HT-29 (cell line): Measurements from ENCODE around the gene NDUFB5. TPM values are rescaled to one million over a fixed set of nuclear protein-coding genes. Genes with fewer than 3 reads are reported as not detected.
A peak's percentile ranks its signal among the peaks of the same experiment; 100 is the strongest.

Experiments used
- DNase-seq: peaks from one replicate; pipeline ENCODE4 v3.0.0-alpha.2; 2015; ENCODE audit warnings: low spot score
- total RNA-seq: library from RNA; depleted of rRNA; stranded (reverse); fragments of >200 nt; shearing (Covaris generic); gene quantifications from 2 replicates; pipeline ENCODE4 v1.2.3, GENCODE V29; 2014; rRNA removed

The NDUFB5 gene
- total RNA-seq = 38.7 and 42.0 TPM in 2 replicates

GRCh38 chr3:179604321-179605078 is at the start of gene NDUFB5, which contains the start of gene MRPL47:
NDUFB5 (plus strand) TSS chr3:179604794; CDS start chr3:179604816, 22 bp downstream.
MRPL47 (minus strand) TSS chr3:179604638; CDS start chr3:179604624, 14 bp downstream.
- peak; percentile 96 for DNase-seq

GRCh38 chr3:179558742-179559364 is 45.7 kb upstream of the NDUFB5 start:
- DNase-seq = peak; percentile 81

DNA sequence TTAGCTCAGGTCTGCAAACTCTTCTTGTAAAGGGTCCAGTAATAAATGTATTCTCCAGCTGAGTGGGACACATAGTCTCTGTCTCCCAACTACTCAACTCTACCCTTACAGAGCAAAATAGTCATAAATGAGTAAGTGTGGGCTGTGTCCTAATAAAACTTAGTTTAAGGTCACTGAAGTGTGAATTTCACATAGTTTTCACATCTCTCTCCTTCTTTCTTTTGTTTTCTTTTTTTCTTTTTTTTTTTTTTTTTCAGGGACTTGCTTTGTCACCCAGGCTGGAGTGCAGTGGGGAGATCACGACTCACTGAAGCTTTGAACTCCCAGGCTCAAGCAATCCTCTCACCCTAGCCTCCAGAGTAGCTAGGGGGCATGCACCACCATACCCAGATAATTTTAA is 43.8 kb upstream of the NDUFB5 start:
- DNase-seq = no peak

GRCh38 chr3:179562591-179563270 is 41.9 kb upstream of the NDUFB5 start, which contains the start of gene ACTL6A:
ACTL6A (plus strand) TSS chr3:179562926; CDS start chr3:179563093, 167 bp downstream.
- DNase-seq = peak; percentile 99

GRCh38 chr3:179563271-179563783 is 41.3 kb upstream of the NDUFB5 start:
- peak; percentile 86 for DNase-seq

DNA sequence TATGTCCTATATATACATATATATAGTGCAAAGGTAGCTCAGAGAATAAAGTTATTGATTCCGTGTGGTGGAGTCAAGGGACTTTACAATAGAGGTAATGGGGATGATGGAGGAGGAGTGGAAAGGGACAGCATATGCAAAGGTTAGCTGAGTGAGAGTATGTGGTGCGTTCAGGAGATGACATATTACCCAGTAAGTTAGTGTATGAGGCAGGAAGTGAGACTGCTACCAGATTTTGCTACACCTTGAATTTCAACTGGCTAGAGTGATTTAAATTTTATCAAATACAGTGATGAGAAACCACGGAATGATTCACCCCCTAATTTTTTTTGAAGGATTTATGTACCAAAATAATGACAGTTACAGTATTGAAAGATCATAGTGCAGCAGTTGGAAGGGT is 39.1 kb upstream of the NDUFB5 start:
- no peak for DNase-seq

- DNase-seq = no peak
Measured at GRCh38 chr3:179580992-179581391, 23.6 kb upstream of the NDUFB5 start.

DNA sequence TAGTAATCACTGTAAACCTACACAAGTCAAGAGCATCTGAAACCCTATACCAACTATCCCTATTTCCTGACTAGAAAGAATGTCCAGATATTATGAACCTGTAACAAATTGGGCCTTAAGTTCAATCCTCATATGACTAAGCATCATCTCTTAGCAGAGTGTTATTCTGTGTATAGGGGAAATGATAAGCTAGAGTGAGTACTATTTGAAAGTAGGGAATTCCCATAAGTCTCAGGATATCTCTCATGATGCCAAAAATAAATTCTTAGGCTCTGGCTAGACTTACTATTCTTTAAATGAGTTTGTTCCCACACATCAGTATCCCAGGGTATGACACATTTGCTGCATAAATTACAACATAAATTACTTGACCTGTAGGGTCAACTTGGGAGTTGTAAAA is 15.5 kb upstream of the NDUFB5 start:
- no peak for DNase-seq

GRCh38 chr3:179590669-179591068 is 13.9 kb upstream of the NDUFB5 start:
- DNase-seq = no peak

GRCh38 chr3:179591313-179591712 is 13.3 kb upstream of the NDUFB5 start:
- no peak for DNase-seq

- no peak for DNase-seq
Measured at GRCh38 chr3:179599531-179599930, 5.1 kb upstream of the NDUFB5 start.

- DNase-seq = no peak
Measured at GRCh38 chr3:179603321-179603720, 1.3 kb upstream of the NDUFB5 start.

- DNase-seq = no peak
Measured at GRCh38 chr3:179603831-179604230, 763 bp upstream of the NDUFB5 start.

DNA sequence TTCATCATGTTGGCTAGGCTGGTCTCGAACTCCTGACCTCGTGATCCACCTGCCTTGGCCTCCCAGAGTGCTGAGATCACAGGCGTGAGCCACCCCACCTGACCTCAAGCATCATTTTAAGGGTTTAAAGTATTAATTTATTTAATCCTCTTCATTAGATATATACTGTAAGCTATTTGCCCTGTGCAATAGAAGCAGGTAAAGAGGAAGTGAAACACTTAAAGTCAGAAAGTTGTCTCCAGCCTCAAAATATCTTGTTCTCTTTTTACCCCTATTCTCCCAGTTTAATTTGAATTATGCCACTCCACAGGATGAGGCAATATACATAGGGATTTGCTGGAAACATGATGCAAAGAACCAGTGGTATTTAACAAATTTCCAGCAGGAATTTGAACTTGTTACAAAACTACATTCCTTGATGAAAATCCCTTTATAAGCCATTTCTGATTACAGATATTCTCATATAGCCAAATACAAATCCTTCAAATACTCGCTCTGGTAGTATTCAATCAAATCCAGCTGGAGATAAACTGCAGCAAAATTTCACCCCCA is 2.0 kb downstream of the NDUFB5 start:
- DNase-seq = no peak

- no peak for DNase-seq
Measured at GRCh38 chr3:179608931-179609720, 4.5 kb downstream of the NDUFB5 start.

GRCh38 chr3:179610066-179610465 is 5.5 kb downstream of the NDUFB5 start:
- DNase-seq = no peak

DNA sequence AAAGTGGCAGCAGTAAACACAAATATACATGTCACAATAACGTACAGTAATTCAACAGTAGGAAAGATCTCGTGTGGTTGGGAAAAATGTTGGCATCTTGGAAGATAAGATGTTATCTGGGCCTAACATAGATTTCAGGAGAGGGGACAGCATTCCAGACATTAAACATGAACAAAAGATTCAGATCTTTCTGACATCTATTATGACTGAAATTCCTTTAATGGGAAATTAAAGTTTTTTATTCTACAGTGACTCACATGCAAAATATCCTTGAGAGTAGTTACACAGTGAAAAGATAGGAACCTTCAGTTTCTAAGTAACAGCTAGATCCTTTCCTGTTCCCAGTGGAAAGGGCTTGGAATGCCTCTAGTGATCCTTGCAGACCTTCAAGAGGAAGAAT is 9.2 kb downstream of the NDUFB5 start:
- DNase-seq = no peak

- no peak for DNase-seq
Measured at GRCh38 chr3:179615458-179616173, 11.0 kb downstream of the NDUFB5 start.

GRCh38 chr3:179622023-179622422 is 17.4 kb downstream of the NDUFB5 start:
- DNase-seq = no peak

GRCh38 chr3:179624451-179624850 is 19.9 kb downstream of the NDUFB5 start:
- no peak for DNase-seq
